Skeletal muscle tissue (tissue), 4 donors: ENCODE results near the gene SUSD1. TPM values are rescaled to one million over a fixed set of nuclear protein-coding genes. Genes with fewer than 3 reads are reported as not detected.

Experiments used
- H3K27ac ChIP-seq: one replicate; pipeline ENCODE4 v1.7.0; 2013; ENCODE audit warnings: mild to moderate bottlenecking, low read depth, low read length, inconsistent platforms
- H3K27me3 ChIP-seq, 3 donors: one replicate each; pipeline ENCODE4 v1.7.0; 2013; ENCODE audit warnings: low read length in 3 of 3; ENCODE audit not compliant: control insufficient read depth in 3 of 3, insufficient read depth in 3 of 3
- H3K36me3 ChIP-seq, 3 donors: one replicate each; pipeline ENCODE4 v1.7.0; 2013; ENCODE audit warnings: low read length in 3 of 3; ENCODE audit not compliant: control insufficient read depth in 3 of 3, insufficient read depth in 3 of 3
- H3K4me1 ChIP-seq, 3 donors: one replicate each; pipeline ENCODE4 v1.7.0; 2013; ENCODE audit warnings: low read length in 3 of 3, mild to moderate bottlenecking in 3 of 3; ENCODE audit not compliant: control insufficient read depth in 3 of 3, insufficient read depth in 3 of 3
- H3K4me3 ChIP-seq, 3 donors: one replicate each; pipeline ENCODE4 v1.7.0; 2013; ENCODE audit warnings: low read length in 3 of 3
- H3K9ac ChIP-seq, 3 donors: one replicate each; pipeline ENCODE4 v1.7.0; 2013; ENCODE audit warnings: low read length in 3 of 3, mild to moderate bottlenecking in 3 of 3, moderate library complexity in 2 of 3, low read depth in 1 of 3
- H3K9me3 ChIP-seq, 3 donors: one replicate each; pipeline ENCODE4 v1.7.0; 2013; ENCODE audit warnings: low read length in 3 of 3; ENCODE audit not compliant: control insufficient read depth in 3 of 3
- total RNA-seq: library from RNA; depleted of rRNA; stranded (reverse); fragments of >200 nt; gene quantifications from one replicate; pipeline ENCODE4 v1.2.3, GENCODE V29; 2014
- donor health status: Osteomylitis.

Gene SUSD1
- total RNA-seq, 1 donor from 2014 or later: 22.4 TPM

DNA sequence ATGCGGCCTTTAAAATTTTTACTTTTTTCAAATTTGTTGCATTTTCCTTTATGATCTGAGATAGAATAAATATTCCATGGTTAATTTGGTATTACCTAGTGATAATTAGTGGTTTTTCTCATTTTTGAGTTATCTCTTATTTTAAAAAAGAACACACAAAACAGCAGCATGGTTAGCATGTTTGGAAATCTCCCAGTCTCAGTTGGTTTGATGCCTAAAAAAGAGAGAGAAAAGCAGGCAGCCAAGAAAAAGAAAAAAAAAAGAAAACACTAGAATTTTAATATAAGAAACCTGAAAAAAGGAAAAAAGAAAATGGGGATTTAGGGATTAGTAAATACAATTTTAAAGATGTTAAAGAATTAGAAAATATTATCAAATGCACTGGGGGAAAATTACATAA, 15.3 kb downstream of the SUSD1 start:
- Histone ChIP-seq H3K27ac (no peak overlapping the region), H3K4me1 (no peaks in the 10 kb centered on the region)

DNA sequence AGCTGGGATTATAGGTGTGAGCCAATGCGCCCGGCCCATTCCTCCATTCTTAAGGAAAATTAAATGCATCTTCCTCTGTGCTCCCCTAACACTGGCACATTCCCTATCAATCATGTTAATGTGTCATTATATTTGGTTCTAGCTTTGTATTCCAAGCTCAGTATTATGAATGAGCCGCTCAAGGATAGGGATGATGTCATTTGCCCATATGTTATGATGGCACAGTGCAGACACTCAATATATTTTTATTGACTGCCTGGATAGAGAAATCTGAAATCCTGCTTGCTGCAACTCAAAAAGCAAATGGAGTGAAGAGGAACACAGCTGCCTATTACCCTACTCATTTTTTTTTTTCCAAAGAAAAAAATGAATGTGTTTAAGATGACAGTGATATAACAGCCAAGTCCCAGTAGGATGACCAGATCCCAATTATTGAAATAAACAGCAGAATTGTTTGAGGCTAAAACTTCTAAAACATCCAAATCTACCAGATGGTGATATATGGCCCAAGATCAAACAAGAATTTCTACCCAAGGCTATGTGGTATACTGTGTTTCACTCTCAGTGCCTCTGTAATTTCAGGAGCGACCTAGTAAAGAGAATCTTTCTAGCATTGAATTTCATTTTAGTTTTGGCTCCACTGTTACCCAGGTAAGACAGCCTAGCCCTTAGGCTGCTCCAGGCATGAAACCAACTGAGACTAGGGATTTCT, 16.3 kb downstream of the SUSD1 start:
- Histone ChIP-seq H3K4me1 (no peaks in the 10 kb centered on the region), H3K36me3 (no peaks in the 10 kb centered on the region), H3K9me3 (no peaks in the 10 kb centered on the region), H3K27ac (no peak overlapping the region), H3K27me3 (no peaks in the 10 kb centered on the region), H3K4me3 (no peak overlapping the region), H3K9ac (no peak overlapping the region)

More for the DNA sequence above, 15.3 kb downstream of the SUSD1 start:
- no peak overlapping the region for H3K9ac ChIP-seq
- H3K9me3 ChIP-seq: no peaks in the 10 kb centered on the region
- no peaks in the 10 kb centered on the region for H3K27me3 ChIP-seq
- no peak overlapping the region for H3K4me3 ChIP-seq
- no peaks in the 10 kb centered on the region for H3K36me3 ChIP-seq

DNA sequence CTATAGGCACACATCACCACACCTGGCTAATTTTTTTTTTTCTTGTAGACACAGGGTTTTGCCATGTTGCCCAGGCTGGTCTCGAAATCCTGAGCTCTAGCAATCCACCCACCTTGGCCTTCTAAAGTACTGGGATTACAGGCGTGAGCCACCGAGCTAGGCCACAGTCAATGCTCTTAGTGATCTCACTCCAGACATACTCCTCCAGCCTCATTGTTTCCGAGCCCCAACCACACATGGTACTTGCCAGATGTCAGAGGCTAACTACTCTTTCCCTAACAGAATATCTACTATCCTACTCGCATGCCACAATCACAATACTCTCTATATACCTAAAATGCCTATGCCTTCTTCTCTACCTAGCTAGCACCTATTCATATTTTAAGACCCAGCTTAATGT, 17.1 kb downstream of the SUSD1 start:
- Histone ChIP-seq H3K4me1 (no peaks in the 10 kb centered on the region), H3K9me3 (no peaks in the 10 kb centered on the region), H3K27ac (no peak overlapping the region), H3K4me3 (no peak overlapping the region), H3K36me3 (no peaks in the 10 kb centered on the region), H3K27me3 (no peaks in the 10 kb centered on the region), H3K9ac (no peak overlapping the region)

DNA sequence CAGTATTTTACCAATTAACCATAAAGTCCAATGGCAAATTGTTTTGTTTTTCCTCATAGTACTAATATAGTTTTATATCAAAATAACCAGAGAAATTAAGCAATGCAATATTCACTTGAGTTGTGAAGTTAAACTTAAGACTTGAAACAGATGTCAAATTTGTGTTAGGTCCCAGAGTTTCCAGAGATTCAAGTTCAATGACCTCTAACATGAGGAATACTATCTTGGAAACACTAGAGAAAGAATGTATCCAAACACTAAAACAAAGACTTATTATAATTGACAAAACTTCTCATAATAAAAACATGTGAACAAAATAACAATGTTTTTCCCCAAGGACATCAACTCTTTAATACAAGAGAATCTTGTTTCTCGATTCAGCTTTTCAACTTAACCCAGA, 18.0 kb downstream of the SUSD1 start:
- H3K36me3 ChIP-seq: no peaks in the 10 kb centered on the region
- H3K9me3 ChIP-seq: no peaks in the 10 kb centered on the region
- H3K9ac ChIP-seq: no peak overlapping the region
- H3K27ac ChIP-seq: no peak overlapping the region
- H3K27me3 ChIP-seq: no peaks in the 10 kb centered on the region
- no peaks in the 10 kb centered on the region for H3K4me1 ChIP-seq
- no peak overlapping the region for H3K4me3 ChIP-seq

DNA sequence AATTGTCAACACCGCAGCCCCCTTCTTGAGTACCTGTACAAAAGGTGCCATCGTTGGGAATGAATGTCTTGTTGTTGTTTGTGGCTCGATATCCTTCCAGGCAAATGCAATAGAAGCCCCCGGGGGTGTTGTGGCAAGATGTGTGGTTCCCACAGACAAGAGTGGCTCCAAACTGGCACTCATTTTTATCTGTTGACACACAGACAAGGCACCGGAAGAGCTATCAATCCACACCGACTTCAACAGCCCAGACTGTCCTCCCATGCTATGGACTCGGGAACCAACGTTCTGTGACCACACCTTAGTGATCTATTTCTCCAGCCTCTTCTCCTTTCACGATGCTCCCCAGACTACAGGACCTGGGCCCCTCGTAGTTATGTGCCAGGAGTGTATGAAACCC, 25.9 kb downstream of the SUSD1 start:
- Histone ChIP-seq H3K4me1 (no peaks in the 10 kb centered on the region), H3K36me3 (peaks cover 0 to 4% (median 0%) of the 10 kb centered on the region in 3 donors), H3K4me3 (no peak overlapping the region), H3K27ac (no peak overlapping the region), H3K9ac (no peak overlapping the region), H3K27me3 (no peaks in the 10 kb centered on the region), H3K9me3 (no peaks in the 10 kb centered on the region)

DNA sequence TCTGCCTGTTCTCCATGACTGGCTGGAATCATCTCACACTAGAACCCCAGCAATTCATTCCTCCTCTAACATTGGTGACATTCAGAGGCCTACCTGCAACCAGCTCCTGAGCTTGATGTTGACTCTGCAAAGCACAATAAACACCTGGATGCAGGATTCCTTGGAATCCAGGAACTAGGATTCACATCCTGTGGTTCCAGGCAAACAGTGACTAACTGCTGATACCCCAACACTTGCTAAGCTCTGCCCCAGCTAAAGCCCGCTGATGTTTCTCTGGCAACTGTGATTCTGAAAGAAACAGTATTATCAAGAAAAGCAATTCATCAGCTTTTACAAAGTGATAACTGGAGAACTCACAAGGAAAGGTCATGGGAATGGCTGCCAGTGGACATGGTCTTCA, 29.2 kb downstream of the SUSD1 start:
- H3K4me1 ChIP-seq: no peaks in the 10 kb centered on the region
- H3K27ac ChIP-seq: no peak overlapping the region
- H3K9me3 ChIP-seq: no peaks in the 10 kb centered on the region
- peaks cover 0 to 4% (median 0%) of the 10 kb centered on the region in 3 donors for H3K36me3 ChIP-seq
- no peaks in the 10 kb centered on the region for H3K27me3 ChIP-seq
- no peak overlapping the region for H3K9ac ChIP-seq
- no peak overlapping the region for H3K4me3 ChIP-seq

DNA sequence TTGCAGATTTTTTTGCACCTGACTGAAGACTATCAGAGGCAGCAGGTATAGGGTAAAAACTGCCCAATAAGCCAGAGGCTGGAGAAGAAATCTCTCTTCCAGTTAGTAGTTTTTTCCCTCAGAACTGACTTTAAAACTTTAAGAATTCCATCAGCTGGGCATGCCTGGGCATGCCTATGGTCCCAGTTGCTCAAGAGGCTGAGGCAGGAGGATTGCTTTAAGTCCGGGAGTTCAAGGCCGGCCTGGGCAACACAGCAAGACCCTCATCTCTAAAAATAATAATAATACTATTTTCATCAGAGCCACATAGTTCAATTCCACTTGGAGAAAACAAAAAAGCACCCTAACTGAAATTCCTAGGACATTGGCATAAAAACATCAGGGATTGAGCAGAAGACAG, 30.3 kb downstream of the SUSD1 start:
- no peaks in the 10 kb centered on the region for H3K4me1 ChIP-seq
- H3K27me3 ChIP-seq: no peaks in the 10 kb centered on the region
- H3K4me3 ChIP-seq: no peak overlapping the region
- peaks cover 0 to 1% (median 0%) of the 10 kb centered on the region in 3 donors for H3K36me3 ChIP-seq
- H3K9me3 ChIP-seq: no peaks in the 10 kb centered on the region
- H3K9ac ChIP-seq: no peak overlapping the region
- no peak overlapping the region for H3K27ac ChIP-seq

DNA sequence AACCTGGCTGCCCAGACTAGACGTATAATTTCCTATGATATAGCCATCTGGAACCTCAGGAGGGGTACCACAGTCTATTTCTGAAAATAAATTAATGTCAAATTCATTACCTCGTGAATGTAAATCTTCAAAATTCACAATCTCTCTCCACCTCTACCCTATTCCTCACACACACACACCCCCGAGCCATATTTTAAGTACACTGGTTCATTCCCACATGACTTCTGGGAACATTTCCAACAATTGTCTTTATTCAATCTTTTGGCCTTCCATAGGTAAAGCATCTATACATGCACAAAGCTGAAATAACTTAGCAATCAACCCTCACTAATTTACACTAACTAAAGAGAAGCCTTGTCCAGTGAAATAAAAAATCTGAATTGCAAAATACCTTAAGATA, 32.7 kb downstream of the SUSD1 start:
- H3K9me3 ChIP-seq: no peaks in the 10 kb centered on the region
- H3K4me1 ChIP-seq: no peaks in the 10 kb centered on the region
- no peaks in the 10 kb centered on the region for H3K27me3 ChIP-seq
- no peak overlapping the region for H3K4me3 ChIP-seq
- H3K27ac ChIP-seq: no peak overlapping the region
- H3K36me3 ChIP-seq: peaks cover 0 to 1% (median 0%) of the 10 kb centered on the region in 3 donors
- no peak overlapping the region for H3K9ac ChIP-seq

DNA sequence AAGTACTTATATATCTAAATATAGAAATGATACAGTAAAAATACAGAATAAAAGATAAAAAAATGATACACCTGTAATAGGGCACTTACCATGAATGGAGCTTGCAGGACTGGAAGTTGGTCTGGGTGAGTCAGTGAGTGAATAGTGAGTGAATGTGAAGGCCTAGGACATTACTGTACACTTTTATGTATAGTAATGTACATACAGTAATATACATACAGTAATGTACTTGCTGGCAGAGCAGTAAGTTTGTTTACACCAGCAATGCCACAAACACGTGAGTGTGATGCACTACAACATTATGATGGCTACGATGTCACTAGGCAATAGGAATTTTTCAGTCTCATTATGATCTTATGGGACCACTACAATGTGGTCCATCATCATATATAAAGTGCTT, 34.2 kb downstream of the SUSD1 start:
- Histone ChIP-seq H3K27ac (no peak overlapping the region), H3K9ac (no peak overlapping the region), H3K4me1 (no peaks in the 10 kb centered on the region), H3K9me3 (no peaks in the 10 kb centered on the region), H3K27me3 (no peaks in the 10 kb centered on the region), H3K4me3 (no peak overlapping the region), H3K36me3 (peaks cover 0 to 5% (median 0%) of the 10 kb centered on the region in 3 donors)

DNA sequence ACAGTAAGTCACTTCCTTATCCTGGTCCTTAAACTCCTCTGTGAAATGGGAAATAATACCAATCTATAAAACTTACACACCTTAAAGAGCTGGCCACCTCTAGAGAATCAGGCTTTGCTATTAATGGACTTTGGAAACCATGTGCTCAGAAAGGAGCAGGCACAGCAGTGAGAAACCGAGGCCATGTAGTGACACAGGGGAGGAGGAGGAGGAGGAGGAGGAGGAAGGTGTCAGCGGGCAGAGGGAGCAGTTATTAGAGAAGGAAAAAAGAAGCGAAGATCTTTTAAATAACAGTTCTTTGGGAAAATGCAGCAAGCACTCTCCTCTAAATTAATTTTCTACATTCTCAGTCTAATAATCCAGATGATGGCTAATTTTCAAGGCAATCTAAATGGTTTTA, 38.0 kb downstream of the SUSD1 start:
- no peak overlapping the region for H3K4me3 ChIP-seq
- H3K27ac ChIP-seq: no peak overlapping the region
- H3K4me1 ChIP-seq: no peaks in the 10 kb centered on the region
- no peak overlapping the region for H3K9ac ChIP-seq
- peaks cover 0 to 4% (median 0%) of the 10 kb centered on the region in 3 donors for H3K36me3 ChIP-seq
- no peaks in the 10 kb centered on the region for H3K27me3 ChIP-seq
- H3K9me3 ChIP-seq: peaks cover 0 to 3% (median 2%) of the 10 kb centered on the region in 3 donors
